GM12878 (cell line): Measurements from ENCODE around the gene GNAZ. TPM values are rescaled to one million over a fixed set of nuclear protein-coding genes. Genes with fewer than 3 reads are reported as not detected.

ENCODE experiments used
- ATAC-seq: fragments of 200-7000 bp; cut with Tn5 transposase; 3 replicates; pipeline ENCODE4 v1.9.1; 2020; ENCODE audit warnings: mild to moderate bottlenecking, moderate library complexity
- BruUV-seq: library from RNA; stranded (reverse); fragments of 400-500 nt; replicated peaks from 2 replicates; lab custom pipeline; 2021; lab: Mats Ljungman, UMichigan
- CTCF ChIA-PET: fragments of 300-600 bp; sonication (Branson Sonifier 250); formaldehyde crosslinking; extraction: SDS; loops from one replicate; lab custom pipeline; 2021; ENCODE audit warnings: inconsistent platforms; lab: Yijun Ruan, JAX
- POLR2A ChIA-PET: fragments of 350-600 bp; formaldehyde crosslinking; extraction: SDS; loops from one replicate; lab custom pipeline; 2021; ENCODE audit warnings: inconsistent platforms; lab: Charles Lee
- RAD21 ChIA-PET: fragments of 300-600 bp; sonication (Branson Sonifier 250); formaldehyde crosslinking; loops from one replicate; lab custom pipeline; 2023; ENCODE audit warnings: antibody characterized with exemption; ENCODE audit not compliant: unreplicated experiment; lab: Charles Lee
- SMC1A ChIA-PET: fragments of 300-600 bp; sonication (Branson Sonifier 250); formaldehyde crosslinking; loops from one replicate; lab custom pipeline; 2023; ENCODE audit not compliant: unreplicated experiment, uncharacterized antibody; lab: Charles Lee
- DNase-seq: peaks from one replicate; pipeline ENCODE4 v3.0.0-alpha.2; 2011; ENCODE audit warnings: low read depth, low spot score
- FAIRE-seq: peaks from 3 replicates; lab custom pipeline; 2011; peaks lifted over from hg19 to GRCh38; lab: Jason Lieb, UNC
- H2AFZ ChIP-seq: 2 replicates; pipeline ENCODE4 v1.6.0; 2011; ENCODE audit warnings: low read depth, low read length, control low read depth; ENCODE audit not compliant: control insufficient read depth
- H3K27ac ChIP-seq: 2 replicates; pipeline ENCODE4 v1.5.1; 2011; ENCODE audit warnings: control low read depth; ENCODE audit not compliant: control insufficient read depth, insufficient read depth
- H3K27me3 ChIP-seq, 2 experiments: replicated peaks in 1 of 2; 2 replicates each; pipeline versions ENCODE4 v1.6.0 to v1.6.1; 2011; ENCODE audit warnings: low read length in 1 of 2; ENCODE audit not compliant: control insufficient read depth in 2 of 2, insufficient read depth in 2 of 2
- H3K36me3 ChIP-seq, 2 experiments: 2 replicates each; pipeline ENCODE4 v1.5.1; 2011; ENCODE audit warnings: low read length in 1 of 2; ENCODE audit not compliant: control insufficient read depth in 2 of 2, insufficient read depth in 2 of 2
- H3K4me1 ChIP-seq: 2 replicates; pipeline ENCODE4 v1.6.1; 2011; ENCODE audit warnings: mild to moderate bottlenecking, low read length, moderate library complexity, mixed read lengths; ENCODE audit not compliant: control insufficient read depth, insufficient read depth
- H3K4me2 ChIP-seq: 2 replicates; pipeline ENCODE4 v1.6.0; 2011; ENCODE audit warnings: control low read depth; ENCODE audit not compliant: control insufficient read depth, insufficient read depth
- H3K4me3 ChIP-seq: fragments of 200-600 bp; sonication (generic); 2 replicates; pipeline ENCODE4 v1.5.1; 2016
- H3K79me2 ChIP-seq: 2 replicates; pipeline ENCODE4 v1.6.0; 2011; ENCODE audit warnings: low read length; ENCODE audit not compliant: control insufficient read depth, insufficient read depth
- H3K9ac ChIP-seq: 2 replicates; pipeline ENCODE4 v1.8.0; 2011; ENCODE audit warnings: low read length, control low read depth, mixed read lengths; ENCODE audit not compliant: control insufficient read depth, insufficient read depth
- H3K9me3 ChIP-seq: replicated peaks from 3 replicates; pipeline ENCODE4 v1.5.1; 2011; ENCODE audit warnings: mild to moderate bottlenecking, low read length; ENCODE audit not compliant: control insufficient read depth, insufficient read depth
- H4K20me1 ChIP-seq: 2 replicates; pipeline ENCODE4 v1.6.0; 2011; ENCODE audit not compliant: control insufficient read depth, insufficient read depth
- GABPA ChIP-seq: IDR thresholded peaks from 2 replicates; pipeline ENCODE4 v1.6.1; 2014; ENCODE audit warnings: antibody characterized with exemption, low read depth, mild to moderate bottlenecking, inconsistent platforms
- STAT1 ChIP-seq: fragments of 450-650 bp; conservative IDR thresholded peaks from 2 replicates; pipeline ENCODE4 v1.6.1; 2014; ENCODE audit warnings: antibody characterized with exemption, mild to moderate bottlenecking
- WGBS: methylation state at CpG from one replicate; pipeline ENCODE4 v1.1.6; 2016; ENCODE audit warnings: low lambda C conversion rate; ENCODE audit not compliant: insufficient replicate concordance, insufficient coverage; ENCODE audit errors: missing lambda C conversion rate; 5-methylcytosine and 5-hydroxymethylcytosine counted together
- in situ Hi-C: fragments of 300-500 bp; cut with MboI; formaldehyde crosslinking; loops from 9 replicates; pipeline ENCODE4 v1.14.3; 2018; ENCODE audit warnings: mixed read lengths
- intact Hi-C: fragments of 100-400 bp; cut with micrococcal nuclease; formaldehyde crosslinking; loops from one replicate; pipeline ENCODE4 v1.14.2; 2022; ENCODE audit not compliant: unreplicated experiment
- polyA plus RNA-seq, 11 experiments: library from polyadenylated mRNA; depleted of rRNA in 4 of 11; unstranded in 6 of 11; stranded (reverse) in 5 of 11; fragments of >200 nt; fragmentation: Nextera tagmentation in 4 of 11; fragmentation: Illumina TruSeq in 1 of 11; extraction: Ambion mirVana in 4 of 11; extraction: Trizol in 1 of 11; gene quantifications; 1 replicate in 1 of 11; 2 replicates in 10 of 11; pipeline versions ENCODE4 v1.2.1 to v1.2.3, GENCODE V29; 2011 to 2016; ENCODE audit warnings: inconsistent platforms in 2 of 11, missing spikeins in 2 of 11, low read depth in 1 of 11
- total RNA-seq, 4 experiments: library from RNA; depleted of rRNA in 3 of 4; stranded (reverse); fragments of >200 nt in 3 of 4; fragmentation: Illumina TruSeq in 1 of 4; extraction: Trizol in 1 of 4; gene quantifications; 2 replicates each; pipeline versions ENCODE4 v1.2.1 to v1.2.3, GENCODE V29; 2013 to 2021
- TF ChIP-seq, protein P1 (sequence below): IDR thresholded peaks from 2 replicates; pipeline ENCODE4 v1.6.1; 2012; ENCODE audit warnings: improper control_type of control experiment, low read depth, low read length; ENCODE audit not compliant: insufficient replicate concordance

GNAZ gene
- total and polyA plus RNA-seq, 10 of the 15 experiments (the other 5 are each of a cell fraction or from before 2014, with no cell fraction given): 0.09 to 1.0 (median 0.44) TPM; not detected in 1

DNA sequence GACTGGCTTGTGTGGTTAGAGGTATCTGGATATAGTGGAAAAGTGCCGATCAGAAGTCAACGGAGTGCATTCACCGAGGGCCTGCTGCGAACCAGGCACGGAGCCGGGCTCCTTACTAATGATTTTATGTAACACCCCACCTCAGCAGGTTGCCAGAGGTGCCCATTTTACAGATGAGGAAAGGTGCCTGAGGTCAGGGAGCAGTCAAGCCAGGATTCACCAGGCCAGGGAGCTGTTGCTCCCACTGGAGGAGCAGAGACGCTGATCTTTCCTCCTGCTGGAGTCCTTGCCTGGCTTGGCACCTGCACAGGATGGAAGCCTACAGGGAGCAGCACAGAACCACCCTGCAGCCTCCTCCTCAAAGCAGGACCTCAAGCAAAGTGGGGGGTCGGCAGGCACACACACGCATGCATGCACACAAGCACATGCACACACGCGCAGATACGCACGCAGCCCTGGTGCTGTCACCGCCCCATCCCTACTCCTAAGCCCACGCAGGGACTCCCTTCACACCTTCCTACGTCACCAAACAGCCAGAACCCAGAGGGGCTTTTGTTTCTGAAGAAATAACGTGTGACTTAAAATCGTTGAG, 55.3 kb downstream of the GNAZ start:
- ATAC-seq: no peak
- DNase-seq: no peak
- RAD21 ChIA-PET: interaction anchor here (13.5 kb wide), 1 partner anchor 167 kb away, joined by 281 read pairs; no protein-coding TSS in a partner anchor
- H3K27me3 ChIP-seq: no peaks in the 10 kb centered on the region
- BruUV-seq: no TSS peak
- no peak overlapping the region for H3K4me2 ChIP-seq
- no peak for FAIRE-seq
- H3K27ac ChIP-seq: no peak overlapping the region
- in situ Hi-C loops: loop anchor here (5.0 to 10.0 kb wide), 3 partner anchors 163 to 943 kb away; no protein-coding TSS in a partner anchor
- TF ChIP-seq GABPA (no peak), STAT1 (no peak)
- TF ChIP-seq, protein P1, sequence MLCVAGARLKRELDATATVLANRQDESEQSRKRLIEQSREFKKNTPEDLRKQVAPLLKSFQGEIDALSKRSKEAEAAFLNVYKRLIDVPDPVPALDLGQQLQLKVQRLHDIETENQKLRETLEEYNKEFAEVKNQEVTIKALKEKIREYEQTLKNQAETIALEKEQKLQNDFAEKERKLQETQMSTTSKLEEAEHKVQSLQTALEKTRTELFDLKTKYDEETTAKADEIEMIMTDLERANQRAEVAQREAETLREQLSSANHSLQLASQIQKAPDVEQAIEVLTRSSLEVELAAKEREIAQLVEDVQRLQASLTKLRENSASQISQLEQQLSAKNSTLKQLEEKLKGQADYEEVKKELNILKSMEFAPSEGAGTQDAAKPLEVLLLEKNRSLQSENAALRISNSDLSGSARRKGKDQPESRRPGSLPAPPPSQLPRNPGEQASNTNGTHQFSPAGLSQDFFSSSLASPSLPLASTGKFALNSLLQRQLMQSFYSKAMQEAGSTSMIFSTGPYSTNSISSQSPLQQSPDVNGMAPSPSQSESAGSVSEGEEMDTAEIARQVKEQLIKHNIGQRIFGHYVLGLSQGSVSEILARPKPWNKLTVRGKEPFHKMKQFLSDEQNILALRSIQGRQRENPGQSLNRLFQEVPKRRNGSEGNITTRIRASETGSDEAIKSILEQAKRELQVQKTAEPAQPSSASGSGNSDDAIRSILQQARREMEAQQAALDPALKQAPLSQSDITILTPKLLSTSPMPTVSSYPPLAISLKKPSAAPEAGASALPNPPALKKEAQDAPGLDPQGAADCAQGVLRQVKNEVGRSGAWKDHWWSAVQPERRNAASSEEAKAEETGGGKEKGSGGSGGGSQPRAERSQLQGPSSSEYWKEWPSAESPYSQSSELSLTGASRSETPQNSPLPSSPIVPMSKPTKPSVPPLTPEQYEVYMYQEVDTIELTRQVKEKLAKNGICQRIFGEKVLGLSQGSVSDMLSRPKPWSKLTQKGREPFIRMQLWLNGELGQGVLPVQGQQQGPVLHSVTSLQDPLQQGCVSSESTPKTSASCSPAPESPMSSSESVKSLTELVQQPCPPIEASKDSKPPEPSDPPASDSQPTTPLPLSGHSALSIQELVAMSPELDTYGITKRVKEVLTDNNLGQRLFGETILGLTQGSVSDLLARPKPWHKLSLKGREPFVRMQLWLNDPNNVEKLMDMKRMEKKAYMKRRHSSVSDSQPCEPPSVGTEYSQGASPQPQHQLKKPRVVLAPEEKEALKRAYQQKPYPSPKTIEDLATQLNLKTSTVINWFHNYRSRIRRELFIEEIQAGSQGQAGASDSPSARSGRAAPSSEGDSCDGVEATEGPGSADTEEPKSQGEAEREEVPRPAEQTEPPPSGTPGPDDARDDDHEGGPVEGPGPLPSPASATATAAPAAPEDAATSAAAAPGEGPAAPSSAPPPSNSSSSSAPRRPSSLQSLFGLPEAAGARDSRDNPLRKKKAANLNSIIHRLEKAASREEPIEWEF: no peak
- 64% methylated on average over 18 of the region's 18 CpGs for WGBS
- CTCF ChIA-PET: interaction anchor here (1.1 to 13.8 kb wide), 4 partner anchors 12 to 168 kb away, joined by 3 to 539 read pairs (median 111); no protein-coding TSS in a partner anchor
- H3K9ac ChIP-seq: no peak overlapping the region
- no peaks in the 10 kb centered on the region for H3K9me3 ChIP-seq
- POLR2A ChIA-PET: interaction anchor here (3.8 kb wide), 1 partner anchor 166 kb away, joined by 17 read pairs; no protein-coding TSS in a partner anchor
- H3K4me3 ChIP-seq: no peak overlapping the region
- H3K4me1 ChIP-seq: no peaks in the 10 kb centered on the region
- H4K20me1 ChIP-seq: no peaks in the 10 kb centered on the region
- H3K36me3 ChIP-seq: no peaks in the 10 kb centered on the region
- intact Hi-C loops: loop anchor here (10.0 kb wide), 3 partner anchors 281 to 351 kb away; no protein-coding TSS in a partner anchor
- no peak overlapping the region for H2AFZ ChIP-seq
- SMC1A ChIA-PET: interaction anchor here (1.0 to 8.6 kb wide), 2 partner anchors 145 to 168 kb away, joined by 3 to 277 read pairs; no protein-coding TSS in a partner anchor
- no peaks in the 10 kb centered on the region for H3K79me2 ChIP-seq
